Peyer's patch (tissue), 4 donors: ENCODE results near the gene MT1B. TPM values are rescaled to one million over a fixed set of nuclear protein-coding genes. Genes with fewer than 3 reads are reported as not detected.
"Not testable (repeated sequence)": the region's sequence is repeated elsewhere in the genome, so short reads cannot be mapped to it uniquely, and the experiment has no call there.

Experiments used
- DNase-seq, 3 donors: peaks; one replicate each; pipeline ENCODE4 v3.0.0-alpha.2; 2017 to 2019
- H3K27ac ChIP-seq, 4 donors: fragments of 200-600 bp; sonication (generic); one replicate each; pipeline ENCODE4 v1.5.1; 2016 to 2019
- H3K27me3 ChIP-seq, 2 donors: fragments of 200-600 bp; sonication (generic); one replicate each; pipeline ENCODE4 v1.5.1; 2019
- H3K36me3 ChIP-seq, 3 donors: fragments of 200-600 bp; sonication (generic); one replicate each; pipeline ENCODE4 v1.5.1; 2016 to 2019
- H3K4me1 ChIP-seq, 4 donors: fragments of 200-600 bp; sonication (generic); one replicate each; pipeline ENCODE4 v1.5.1; 2016 to 2019
- H3K4me3 ChIP-seq, 4 donors: fragments of 200-600 bp; sonication (generic); 1 replicate in 3 of 4; 2 replicates in 1 of 4; pipeline ENCODE4 v1.5.1; 2016 to 2019; ENCODE audit warnings: mild to moderate bottlenecking in 1 of 4
- H3K9me3 ChIP-seq, 4 donors: fragments of 200-600 bp; sonication (generic); one replicate each; pipeline ENCODE4 v1.5.1; 2016 to 2019; ENCODE audit warnings: mild to moderate bottlenecking in 1 of 4
- POLR2A ChIP-seq, 2 donors: fragments of 450-650 bp; IDR thresholded peaks; one replicate each; pipeline ENCODE4 v1.5.1; 2017; ENCODE audit warnings: antibody characterized with exemption in 2 of 2, mild to moderate bottlenecking in 2 of 2, moderate library complexity in 2 of 2
- total RNA-seq, 4 donors: library from RNA; depleted of rRNA; stranded (reverse); fragments of >200 nt; gene quantifications; one replicate each; pipeline ENCODE4 v1.1.0, GENCODE V29; 2016
- TF ChIP-seq, protein P1 (sequence below), 6 experiments: fragments of 450-650 bp in 4 of 6; fragments of 200-600 bp in 2 of 6; sonication (generic) in 1 of 6; IDR thresholded peaks; one replicate each; pipeline ENCODE4 v1.5.1; 2017 to 2019; ENCODE audit warnings: antibody characterized with exemption in 6 of 6, mild to moderate bottlenecking in 3 of 6, moderate library complexity in 1 of 6

Gene MT1B
- total RNA-seq, 4 donors from 2014 or later: 39.3 TPM; not detected in 3

DNA sequence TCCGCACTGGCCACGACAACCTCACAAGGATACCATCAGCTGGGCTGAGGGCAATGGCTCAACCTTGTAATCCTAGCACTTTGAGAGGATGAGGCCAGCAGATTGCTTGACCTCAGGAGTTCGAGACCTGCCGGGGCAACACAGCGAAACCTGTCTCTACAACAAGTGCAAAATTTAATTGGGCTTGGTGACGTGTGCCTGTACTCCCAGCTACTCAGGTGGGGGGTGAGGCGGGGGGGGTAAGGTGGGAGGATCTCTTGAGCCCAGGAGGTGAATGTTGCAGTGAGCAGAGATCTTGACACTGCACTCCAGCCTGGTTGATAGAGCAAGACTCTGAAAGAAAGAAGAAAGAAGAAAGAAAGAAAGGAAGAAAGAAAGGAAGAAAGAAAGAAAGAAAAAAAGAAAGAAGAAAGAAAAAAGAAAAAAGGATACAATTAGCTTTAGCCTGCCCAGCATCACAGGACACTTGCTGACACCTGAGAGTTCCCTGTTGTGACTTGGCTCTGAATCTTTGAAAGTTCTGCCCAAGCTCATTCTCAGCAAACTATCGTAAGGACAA lies 31.3 kb upstream of the MT1B start:
- peaks cover 0 to 21% (median 2%) of the 10 kb centered on the region in 4 donors for H3K4me1 ChIP-seq
- TF ChIP-seq, protein P1, sequence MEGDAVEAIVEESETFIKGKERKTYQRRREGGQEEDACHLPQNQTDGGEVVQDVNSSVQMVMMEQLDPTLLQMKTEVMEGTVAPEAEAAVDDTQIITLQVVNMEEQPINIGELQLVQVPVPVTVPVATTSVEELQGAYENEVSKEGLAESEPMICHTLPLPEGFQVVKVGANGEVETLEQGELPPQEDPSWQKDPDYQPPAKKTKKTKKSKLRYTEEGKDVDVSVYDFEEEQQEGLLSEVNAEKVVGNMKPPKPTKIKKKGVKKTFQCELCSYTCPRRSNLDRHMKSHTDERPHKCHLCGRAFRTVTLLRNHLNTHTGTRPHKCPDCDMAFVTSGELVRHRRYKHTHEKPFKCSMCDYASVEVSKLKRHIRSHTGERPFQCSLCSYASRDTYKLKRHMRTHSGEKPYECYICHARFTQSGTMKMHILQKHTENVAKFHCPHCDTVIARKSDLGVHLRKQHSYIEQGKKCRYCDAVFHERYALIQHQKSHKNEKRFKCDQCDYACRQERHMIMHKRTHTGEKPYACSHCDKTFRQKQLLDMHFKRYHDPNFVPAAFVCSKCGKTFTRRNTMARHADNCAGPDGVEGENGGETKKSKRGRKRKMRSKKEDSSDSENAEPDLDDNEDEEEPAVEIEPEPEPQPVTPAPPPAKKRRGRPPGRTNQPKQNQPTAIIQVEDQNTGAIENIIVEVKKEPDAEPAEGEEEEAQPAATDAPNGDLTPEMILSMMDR (IDR thresholded peaks at IDR 0.05): no peak
- no peak for TF ChIP-seq POLR2A (IDR thresholded peaks at IDR 0.05)
- no peaks in the 10 kb centered on the region for H3K36me3 ChIP-seq
- H3K9me3 ChIP-seq: no peaks in the 10 kb centered on the region
- H3K27ac ChIP-seq: no peak overlapping the region
- no peaks in the 10 kb centered on the region for H3K27me3 ChIP-seq
- no peak overlapping the region for H3K4me3 ChIP-seq
- no peak for DNase-seq

DNA sequence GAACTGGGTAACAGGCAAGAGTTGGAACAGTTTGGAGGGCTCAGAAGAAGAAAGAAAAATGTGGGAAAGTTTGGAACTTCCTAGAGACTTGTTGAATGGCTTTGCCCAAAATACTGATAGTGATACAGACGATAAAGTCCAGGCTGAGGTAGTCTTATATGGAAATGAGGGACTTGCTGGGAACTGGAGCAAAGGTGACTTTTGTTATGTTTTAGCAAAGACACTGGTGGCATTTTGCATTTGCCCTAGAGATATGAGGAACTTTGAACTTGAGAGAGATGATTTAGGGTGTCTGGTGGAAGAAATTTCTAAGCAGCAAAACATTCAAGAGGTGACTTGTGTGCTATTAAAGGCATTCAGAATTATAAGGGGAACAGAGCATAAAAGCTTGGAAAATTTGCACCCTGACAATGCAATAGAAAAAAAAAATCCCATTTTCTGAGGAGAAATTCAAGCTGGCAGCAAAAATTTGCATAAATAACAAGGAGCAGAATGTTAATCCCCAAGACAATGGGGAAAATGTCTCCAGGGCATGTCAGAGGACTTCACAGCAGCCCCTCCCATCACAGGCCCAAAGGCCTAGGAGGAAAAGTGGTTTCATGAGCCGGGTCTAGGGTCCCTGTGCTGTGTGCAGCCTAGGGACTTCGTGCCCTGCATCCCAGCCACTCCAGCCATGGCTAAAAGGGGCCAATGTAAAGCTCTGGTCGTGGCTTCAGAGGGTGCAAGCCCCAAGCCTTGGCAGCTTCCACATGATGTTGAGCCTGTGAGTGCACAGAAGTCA lies 29.8 kb upstream of the MT1B start:
- H3K36me3 ChIP-seq, DNase-seq, H3K27ac ChIP-seq: not testable (repeated sequence)

DNA sequence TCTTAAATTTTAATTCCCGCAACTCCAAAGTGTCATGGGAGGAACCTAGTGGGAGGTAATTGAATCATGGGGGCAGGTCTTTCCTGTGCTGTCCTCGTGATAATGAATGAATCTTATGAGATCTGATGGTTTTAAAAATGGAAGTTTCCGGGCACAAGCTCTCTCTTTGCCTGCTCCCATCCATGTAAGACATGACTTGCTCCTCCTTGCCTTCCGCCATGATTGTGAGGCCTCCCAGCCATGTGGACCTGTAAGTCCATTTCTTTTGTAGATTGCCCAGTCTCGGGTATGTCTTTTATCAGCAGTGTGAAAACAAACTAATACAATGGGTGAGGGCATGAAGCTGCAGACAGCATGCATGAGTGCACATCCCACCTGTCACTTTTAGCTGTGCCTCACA lies 28.5 kb upstream of the MT1B start:
- not testable (repeated sequence) for H3K27ac ChIP-seq, DNase-seq, H3K9me3 ChIP-seq

More for the DNA sequence above, 29.8 kb upstream of the MT1B start:
- H3K4me3 ChIP-seq, H3K27me3 ChIP-seq, H3K9me3 ChIP-seq: not testable (repeated sequence)
- H3K4me1 ChIP-seq: peaks cover 0 to 17% (median 4%) of the 10 kb centered on the region in 4 donors

DNA sequence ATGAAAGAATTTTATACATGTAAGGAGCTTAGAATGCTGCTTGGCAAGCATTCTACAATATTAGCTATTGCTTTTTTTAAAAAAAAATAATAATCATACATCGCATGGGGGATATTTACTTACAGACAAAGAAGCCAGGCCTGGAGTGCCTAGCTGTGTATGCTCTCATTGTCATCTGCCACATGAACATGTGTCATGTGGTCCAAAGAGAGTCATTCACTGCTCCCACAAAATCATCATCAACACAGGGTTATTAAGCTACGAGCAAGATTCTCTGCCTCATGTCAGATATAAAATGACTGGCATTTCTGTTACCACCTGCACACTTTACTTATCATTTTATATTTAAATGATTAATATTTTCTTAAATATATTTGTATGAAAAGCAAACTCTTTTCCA lies 28.0 kb upstream of the MT1B start:
- Histone ChIP-seq H3K9me3 (no peaks in the 10 kb centered on the region), H3K4me3 (no peak overlapping the region), H3K36me3 (peaks cover 0 to 4% (median 0%) of the 10 kb centered on the region in 3 donors), H3K4me1 (peaks cover 0 to 8% (median 0%) of the 10 kb centered on the region in 4 donors), H3K27me3 (no peaks in the 10 kb centered on the region), H3K27ac (no peak overlapping the region)
- DNase-seq: no peak
- TF ChIP-seq, protein P1 (IDR thresholded peaks at IDR 0.05): no peak
- TF ChIP-seq POLR2A (IDR thresholded peaks at IDR 0.05): no peak

More for the DNA sequence above, 28.5 kb upstream of the MT1B start:
- H3K27me3 ChIP-seq, H3K36me3 ChIP-seq, H3K4me1 ChIP-seq, H3K4me3 ChIP-seq: not testable (repeated sequence)

DNA sequence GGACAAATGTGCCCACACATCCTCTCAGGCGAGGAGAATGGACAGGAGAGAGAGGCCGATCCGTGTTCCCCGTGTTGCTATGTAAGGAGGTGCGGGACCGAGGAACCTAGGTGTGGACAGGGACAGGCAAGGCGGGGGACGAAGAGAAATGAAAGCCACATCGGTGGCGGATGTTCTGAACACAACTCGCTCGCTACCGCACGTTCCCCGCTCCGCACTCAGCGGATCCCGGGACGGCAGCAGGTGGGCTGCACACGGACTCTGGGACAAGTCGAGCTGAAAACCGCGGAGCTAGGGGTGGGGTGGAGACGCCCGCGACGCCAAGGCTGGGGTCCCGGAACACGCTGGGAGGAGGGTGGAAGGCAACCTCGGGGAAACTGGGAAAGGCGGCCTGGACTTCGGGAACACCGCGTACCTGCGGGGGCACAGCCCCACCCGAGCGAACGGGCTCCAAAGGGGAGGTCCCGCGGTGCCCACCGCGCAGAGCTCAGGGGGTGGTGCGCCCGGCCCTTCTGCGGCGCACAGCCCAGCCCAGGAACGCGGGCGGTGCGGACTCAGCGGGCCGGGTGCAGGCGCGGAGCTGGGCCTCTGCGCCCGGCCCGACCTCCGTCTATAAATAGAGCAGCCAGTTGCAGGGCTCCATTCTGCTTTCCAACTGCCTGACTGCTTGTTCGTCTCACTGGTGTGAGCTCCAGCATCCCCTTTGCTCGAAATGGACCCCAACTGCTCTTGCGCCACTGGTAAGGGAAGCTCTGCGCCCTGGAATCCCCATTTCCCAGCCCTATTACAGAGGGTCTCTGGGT lies 26.3 kb upstream of the MT1B start, which contains the start of gene MT1E:
TSS of gene MT1E (plus strand) at position 642 of the 803 bp plus-strand sequence. CDS start at position 713, 71 bp downstream.
- Histone ChIP-seq H3K9me3 (no peaks in the 10 kb centered on the region), H3K4me1 (peaks cover 0 to 8% (median 0%) of the 10 kb centered on the region in 4 donors), H3K36me3 (peaks cover 0 to 4% (median 0%) of the 10 kb centered on the region in 3 donors), H3K27me3 (no peaks in the 10 kb centered on the region), H3K27ac (peak within 1 kb of the TSS; percentile 63 to 94 (median 75)), H3K4me3 (peak within 1 kb of the TSS; percentile 35 to 71 (median 52))
- DNase-seq: peak in 2 of 3 donors; percentile 73 to 92
- TF ChIP-seq, protein P1 (IDR thresholded peaks at IDR 0.05): peak in 1 of 6 experiments; percentile 4
- peak; percentile 43 to 70 for TF ChIP-seq POLR2A (IDR thresholded peaks at IDR 0.05)

DNA sequence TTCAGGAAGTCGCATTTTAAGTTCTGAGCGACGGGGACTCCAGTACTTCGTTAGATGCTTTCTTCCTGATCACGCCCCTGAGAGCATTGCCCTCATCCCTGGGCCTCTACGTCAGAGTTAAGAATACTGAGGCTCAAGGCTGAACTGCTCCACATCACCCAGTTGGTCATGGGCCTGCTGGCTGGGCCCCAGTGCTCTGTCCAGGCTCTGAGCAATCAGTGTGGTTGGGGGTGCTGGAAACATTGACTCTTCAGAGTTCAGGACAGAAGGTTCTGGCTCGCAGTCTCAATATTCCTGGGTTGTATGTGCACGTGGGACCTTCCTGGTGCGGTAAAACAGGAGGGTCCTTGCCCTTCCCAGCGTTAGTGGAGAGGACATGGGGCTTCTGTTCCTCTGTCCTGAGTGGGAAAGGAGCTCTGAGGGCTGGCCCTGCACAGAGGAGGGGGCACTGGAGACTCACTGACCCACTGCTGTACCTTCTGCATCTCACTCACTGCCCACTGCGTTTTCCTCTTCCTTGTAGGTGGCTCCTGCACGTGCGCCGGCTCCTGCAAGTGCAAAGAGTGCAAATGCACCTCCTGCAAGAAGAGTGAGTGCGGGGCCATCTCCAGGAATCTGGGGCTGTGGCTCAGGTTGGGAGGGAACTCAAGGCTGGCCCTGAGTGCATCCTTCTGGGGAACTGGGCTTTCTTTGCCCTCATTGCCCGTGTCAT lies 25.6 kb upstream of the MT1B start:
- Histone ChIP-seq H3K27ac (peak overlapping the region; percentile 63 to 94 (median 75)), H3K4me3 (peak overlapping the region; percentile 35 to 71 (median 52)), H3K4me1 (peaks cover 0 to 8% (median 0%) of the 10 kb centered on the region in 4 donors), H3K9me3 (no peaks in the 10 kb centered on the region), H3K36me3 (peaks cover 0 to 4% (median 0%) of the 10 kb centered on the region in 3 donors), H3K27me3 (no peaks in the 10 kb centered on the region)
- TF ChIP-seq, protein P1 (IDR thresholded peaks at IDR 0.05): no peak
- TF ChIP-seq POLR2A (IDR thresholded peaks at IDR 0.05): no peak
- peak in 1 of 3 donors; percentile 66 for DNase-seq
